GM18498 (cell line): ENCODE data around the gene INHBC.
"Not testable (repeated sequence)": the region's sequence is repeated elsewhere in the genome, so short reads cannot be mapped to it uniquely, and the experiment has no call there.

Experiments used
- ATAC-seq: cut with Tn5 transposase; IDR thresholded peaks from one replicate; pipeline ENCODE4 v1.9.1; 2021; ENCODE audit warnings: mild to moderate bottlenecking, moderate library complexity; ENCODE audit not compliant: unreplicated experiment

INHBC gene

GRCh38 chr12:57428965-57429364 lies 5.6 kb upstream of the INHBC start:
- no peak for ATAC-seq

GRCh38 chr12:57429473-57430111 lies 5.0 kb upstream of the INHBC start:
- ATAC-seq, result no peak

GRCh38 chr12:57430112-57430930 lies 4.3 kb upstream of the INHBC start:
- ATAC-seq, result peak; percentile 66

GRCh38 chr12:57430931-57431566 lies 3.5 kb upstream of the INHBC start, which contains the start of gene R3HDM2:
R3HDM2 (minus strand) TSS chr12:57431043; CDS start chr12:57310428, 120,615 bp downstream.
- peak; percentile 93 for ATAC-seq

- no peak for ATAC-seq
Observed at GRCh38 chr12:57431654-57432188, 2.9 kb upstream of the INHBC start.

GRCh38 chr12:57433370-57433769 lies 1.2 kb upstream of the INHBC start:
- no peak for ATAC-seq

GRCh38 chr12:57435293-57435692 lies 709 bp downstream of the INHBC start:
- no peak for ATAC-seq

- no peak for ATAC-seq
Observed at GRCh38 chr12:57438400-57438799, 3.8 kb downstream of the INHBC start.

GRCh38 chr12:57439762-57440266 lies 5.2 kb downstream of the INHBC start:
- ATAC-seq, result no peak

- ATAC-seq, result not testable (repeated sequence)
Observed at GRCh38 chr12:57441393-57441792, 6.8 kb downstream of the INHBC start.

GRCh38 chr12:57441846-57442427 lies 7.4 kb downstream of the INHBC start:
- ATAC-seq, result no peak

GRCh38 chr12:57444337-57444736 lies 9.8 kb downstream of the INHBC start:
- ATAC-seq, result not testable (repeated sequence)

GRCh38 chr12:57444744-57445143 lies 10.2 kb downstream of the INHBC start:
- ATAC-seq, result no peak

- ATAC-seq, result no peak
Observed at GRCh38 chr12:57446292-57446960, 11.8 kb downstream of the INHBC start.

GRCh38 chr12:57448669-57449068 lies 14.1 kb downstream of the INHBC start:
- no peak for ATAC-seq

- ATAC-seq, result no peak
Observed at GRCh38 chr12:57449375-57449774, 14.8 kb downstream of the INHBC start.

- ATAC-seq, result no peak
Observed at GRCh38 chr12:57450057-57450456, 15.5 kb downstream of the INHBC start.

- no peak for ATAC-seq
Observed at GRCh38 chr12:57451233-57451778, 16.7 kb downstream of the INHBC start.

- peak; percentile 8 for ATAC-seq
Observed at GRCh38 chr12:57452181-57452936, 17.8 kb downstream of the INHBC start.
